Activated CD4-positive, alpha-beta T cell treated with anti-CD3 and anti-CD28 coated beads, Interleukin-2, amount 50 U/mL, for 4 hours (primary cell): ENCODE results near the gene KRTAP12-1.
A peak's percentile ranks its signal among the peaks of the same experiment; 100 is the strongest.

Experiments
- DNase-seq, 2 experiments: peaks; one replicate each; pipeline ENCODE4 v3.0.0-alpha.2; 2020

The KRTAP12-1 gene, protein sequence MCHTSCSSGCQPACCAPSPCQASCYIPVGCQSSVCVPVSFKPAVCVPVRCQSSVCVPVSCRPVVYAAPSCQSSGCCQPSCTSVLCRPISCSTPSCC

DNA sequence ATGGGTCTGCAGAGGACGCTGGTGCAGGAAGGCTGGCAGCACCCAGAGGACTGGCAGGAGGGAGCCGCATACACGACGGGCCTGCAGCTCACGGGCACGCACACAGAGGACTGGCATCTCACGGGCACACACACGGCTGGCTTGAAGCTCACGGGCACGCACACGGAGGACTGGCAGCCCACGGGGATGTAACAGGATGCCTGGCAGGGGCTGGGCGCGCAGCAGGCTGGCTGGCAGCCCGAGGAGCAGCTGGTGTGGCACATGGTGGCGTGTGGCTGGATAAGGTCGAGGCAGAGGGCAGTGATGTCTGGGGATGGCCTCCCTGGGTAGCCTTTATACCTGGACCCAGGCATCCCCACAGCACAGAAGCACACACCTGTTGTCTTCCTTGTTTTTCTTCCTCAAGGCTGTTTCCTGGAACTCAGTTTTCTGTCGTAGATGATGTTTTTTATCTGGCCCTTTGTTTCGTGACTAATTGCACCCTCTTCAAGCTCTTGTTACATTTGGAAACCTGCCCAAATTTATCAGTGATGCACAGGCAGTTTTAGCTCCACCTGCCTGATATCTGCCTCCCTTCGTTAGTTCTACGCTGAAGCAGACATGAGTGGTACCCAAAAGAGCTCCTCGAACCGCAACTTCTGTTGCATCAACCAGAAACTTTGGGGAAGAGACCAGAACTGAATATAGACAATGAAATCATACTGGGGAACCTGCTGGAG is at the start of gene KRTAP12-1:
TSS of gene KRTAP12-1 (minus strand) at position 303 of the 719 bp plus-strand sequence. CDS start at position 263, 40 bp downstream.
- no peak for DNase-seq

DNA sequence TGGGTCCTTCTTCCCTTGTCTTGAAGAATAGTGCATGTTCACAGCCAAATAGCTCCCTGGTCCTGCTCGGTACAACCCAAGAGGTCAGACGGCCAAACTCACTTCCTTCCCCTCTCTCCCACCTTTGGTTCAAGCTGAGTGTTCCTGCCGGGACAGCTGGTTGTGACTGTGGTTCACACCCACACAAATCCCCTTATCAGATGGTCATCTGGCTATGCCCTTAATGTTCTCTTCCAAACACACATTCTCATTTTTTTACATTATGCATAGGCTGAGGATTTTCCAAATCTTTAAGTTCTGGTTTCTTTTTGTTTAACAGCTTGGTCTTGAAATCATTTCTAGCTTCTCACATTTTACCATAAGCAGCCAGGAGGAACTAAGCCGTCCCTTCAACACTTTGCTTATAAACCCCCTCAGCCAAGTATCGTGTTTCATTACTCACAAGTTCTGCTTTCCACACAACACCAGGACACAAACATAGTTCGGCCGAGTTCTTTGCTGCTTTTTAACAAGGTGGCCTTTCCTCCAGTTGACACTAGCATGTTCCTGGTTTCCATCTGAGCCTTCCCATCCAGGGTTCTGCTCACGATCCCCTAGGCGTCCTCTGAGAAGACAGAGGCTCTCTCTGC is 49.1 kb upstream of the KRTAP12-1 start:
- DNase-seq, result no peak

DNA sequence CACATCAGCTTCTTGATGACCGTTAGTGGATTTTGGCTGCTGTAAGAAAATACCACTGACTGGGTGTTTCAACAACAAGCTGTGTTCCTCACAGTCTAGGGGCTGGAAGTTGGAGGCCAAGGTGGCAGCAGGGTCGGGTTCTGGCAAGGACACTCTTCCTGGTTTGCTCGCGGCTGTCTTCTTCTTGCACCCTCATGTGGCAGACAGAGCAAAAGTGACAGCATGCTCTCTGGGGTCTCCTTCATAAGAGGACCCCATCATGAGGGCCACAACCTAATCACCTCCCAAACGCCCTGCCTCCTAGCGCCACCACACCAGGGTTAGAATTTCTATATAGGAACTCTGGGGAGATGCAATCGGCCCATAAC is 48.0 kb upstream of the KRTAP12-1 start:
- DNase-seq, result no peak

DNA sequence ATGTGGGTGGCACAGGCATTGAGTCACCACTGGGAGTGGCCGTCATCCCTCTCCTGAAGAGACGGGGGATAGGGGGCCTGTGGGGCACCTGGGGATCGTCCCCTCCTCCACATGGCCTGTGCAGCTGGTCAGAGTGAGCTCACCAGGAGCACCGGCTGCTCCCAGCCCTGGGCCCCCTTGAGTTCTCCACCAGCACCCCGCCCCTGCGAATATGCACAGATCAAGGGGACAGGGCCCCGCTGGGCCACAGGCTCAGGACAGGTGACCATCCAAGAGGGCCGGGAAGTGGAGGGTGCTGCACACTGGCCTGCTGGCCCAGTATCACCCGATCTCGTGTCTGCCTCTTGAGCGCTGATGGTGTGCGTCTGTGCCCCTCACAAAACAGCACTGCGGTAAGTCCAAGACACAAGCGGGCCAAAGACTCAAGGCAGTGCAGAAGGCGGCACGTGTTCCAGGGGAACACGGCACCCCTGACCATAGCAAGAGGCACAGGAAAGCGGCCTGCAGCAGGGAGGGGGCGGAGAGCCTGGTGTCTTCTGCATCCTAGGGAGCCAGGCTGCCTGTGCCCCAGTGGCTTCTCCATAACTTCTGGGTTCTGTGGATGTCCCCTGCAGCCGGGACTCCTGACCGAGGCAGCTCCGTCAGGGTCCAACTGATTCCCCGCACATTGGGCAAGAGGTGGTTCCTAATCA is 47.5 kb upstream of the KRTAP12-1 start:
- no peak for DNase-seq

DNA sequence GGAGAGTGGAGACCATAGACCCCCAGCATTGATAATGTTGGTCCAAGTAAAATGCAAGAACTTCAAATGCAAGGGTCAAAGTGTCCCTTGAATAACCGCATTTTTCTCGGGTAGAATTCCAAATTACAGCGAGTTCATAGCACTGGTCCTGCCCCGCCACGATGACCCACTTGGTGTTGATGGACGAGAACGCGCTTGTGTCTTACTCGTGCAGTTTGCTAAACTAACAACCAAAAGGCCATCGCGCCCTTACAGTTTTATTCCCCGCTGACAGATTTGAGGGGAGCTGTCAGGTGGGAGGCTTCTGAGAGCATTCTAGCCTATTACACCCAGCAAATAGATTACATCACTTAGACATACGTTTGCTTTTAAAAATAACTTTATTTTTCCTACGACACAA is 46.8 kb upstream of the KRTAP12-1 start:
- no peak for DNase-seq

DNA sequence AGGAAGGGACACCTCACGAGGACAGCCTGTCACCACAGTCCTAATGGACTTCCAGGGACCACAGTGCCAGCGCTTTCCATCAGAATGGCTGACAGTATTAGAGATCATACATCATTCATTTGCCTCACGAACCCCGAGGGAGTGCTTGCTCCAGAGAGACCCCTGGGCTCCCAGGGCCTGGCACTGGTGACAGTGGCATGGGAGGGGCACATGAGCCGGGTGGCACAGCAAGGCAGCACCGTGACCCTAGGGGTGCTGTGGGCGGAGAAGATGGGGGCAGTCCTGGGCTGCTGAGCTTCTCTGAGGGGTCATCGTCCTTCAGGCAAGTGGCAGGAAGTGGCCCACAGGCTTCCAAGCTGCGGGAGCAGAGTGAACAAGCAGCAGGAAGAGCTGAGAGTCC is 45.8 kb upstream of the KRTAP12-1 start:
- DNase-seq, result no peak

DNA sequence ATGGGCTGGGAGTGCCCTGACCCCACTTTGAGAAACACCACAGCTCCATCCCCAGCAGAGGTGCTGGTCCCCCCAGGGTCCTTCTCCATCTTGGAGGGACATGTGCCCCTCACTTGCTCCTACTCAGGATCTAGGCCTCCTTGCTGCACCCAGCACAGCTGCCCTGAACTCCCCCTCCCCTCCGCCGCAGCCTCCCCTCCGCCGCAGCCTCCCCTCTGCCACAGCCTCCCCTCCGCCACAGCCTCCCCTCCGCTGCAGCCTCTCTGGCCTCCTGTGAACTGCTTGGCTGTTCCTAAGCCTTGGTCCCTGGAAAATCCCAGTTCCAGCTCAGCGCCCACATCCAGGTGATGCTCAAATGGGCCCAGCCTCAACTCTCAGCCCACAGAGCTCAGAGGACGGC is 45.4 kb upstream of the KRTAP12-1 start:
- DNase-seq, result no peak

DNA sequence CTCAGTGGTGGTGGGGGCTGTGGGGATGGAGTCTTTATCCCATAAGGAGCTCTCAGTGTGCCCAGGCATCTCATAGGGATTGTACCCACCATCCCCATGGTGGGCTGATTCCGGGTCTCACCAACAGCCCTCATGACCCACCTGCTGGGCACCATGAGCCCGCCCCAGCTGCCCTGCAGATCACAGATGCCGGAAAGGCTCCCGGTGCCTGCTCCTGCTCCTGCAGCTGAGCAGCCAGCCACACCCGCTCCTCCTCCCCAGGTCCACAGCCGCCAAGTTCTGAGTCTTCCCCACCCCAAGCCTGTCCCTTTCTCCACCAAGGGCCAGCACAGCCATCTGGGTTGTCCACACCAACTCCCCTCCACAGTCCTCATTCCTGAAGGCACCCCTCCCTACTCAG is 44.9 kb upstream of the KRTAP12-1 start:
- no peak for DNase-seq

DNA sequence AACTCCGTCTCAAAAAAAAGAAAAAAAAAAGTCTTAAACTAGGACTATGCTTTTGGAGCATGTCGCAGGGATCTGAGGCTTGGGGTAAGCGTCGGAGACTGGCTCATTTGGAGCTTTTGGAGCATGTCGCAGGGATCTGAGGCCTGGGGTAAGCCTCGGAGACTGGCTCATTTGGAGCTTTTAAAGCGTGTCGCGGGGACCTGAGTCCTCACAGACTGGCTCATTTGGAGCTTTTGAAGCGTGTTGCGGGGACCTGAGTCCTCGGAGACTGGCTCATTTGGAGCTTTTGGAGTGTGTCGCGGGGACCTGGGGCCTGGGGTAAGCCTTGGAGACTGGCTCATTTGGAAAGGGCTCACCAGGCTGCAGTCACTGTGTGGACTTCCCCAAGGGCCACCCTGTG is 43.0 kb upstream of the KRTAP12-1 start:
- DNase-seq, result no peak

DNA sequence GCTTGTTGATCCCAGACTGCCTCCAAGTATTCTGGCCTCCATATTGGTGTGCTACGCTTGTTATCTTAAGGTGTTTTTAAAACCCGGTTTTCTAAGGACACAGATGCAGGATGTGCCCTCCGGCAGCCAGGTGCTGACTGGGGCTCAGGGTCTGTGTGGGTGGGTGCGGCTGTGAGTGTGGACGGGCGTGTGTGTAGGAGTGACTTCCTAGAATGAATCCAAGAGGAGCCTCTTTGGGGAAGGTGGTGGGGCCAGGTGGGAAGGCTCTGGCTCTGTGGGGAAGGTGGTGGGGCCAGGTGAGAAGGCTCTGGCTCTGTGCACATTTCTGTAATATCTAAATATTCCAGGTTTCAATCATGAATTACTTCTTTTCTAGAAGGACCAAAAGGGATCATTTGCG is 42.2 kb upstream of the KRTAP12-1 start:
- no peak for DNase-seq

DNA sequence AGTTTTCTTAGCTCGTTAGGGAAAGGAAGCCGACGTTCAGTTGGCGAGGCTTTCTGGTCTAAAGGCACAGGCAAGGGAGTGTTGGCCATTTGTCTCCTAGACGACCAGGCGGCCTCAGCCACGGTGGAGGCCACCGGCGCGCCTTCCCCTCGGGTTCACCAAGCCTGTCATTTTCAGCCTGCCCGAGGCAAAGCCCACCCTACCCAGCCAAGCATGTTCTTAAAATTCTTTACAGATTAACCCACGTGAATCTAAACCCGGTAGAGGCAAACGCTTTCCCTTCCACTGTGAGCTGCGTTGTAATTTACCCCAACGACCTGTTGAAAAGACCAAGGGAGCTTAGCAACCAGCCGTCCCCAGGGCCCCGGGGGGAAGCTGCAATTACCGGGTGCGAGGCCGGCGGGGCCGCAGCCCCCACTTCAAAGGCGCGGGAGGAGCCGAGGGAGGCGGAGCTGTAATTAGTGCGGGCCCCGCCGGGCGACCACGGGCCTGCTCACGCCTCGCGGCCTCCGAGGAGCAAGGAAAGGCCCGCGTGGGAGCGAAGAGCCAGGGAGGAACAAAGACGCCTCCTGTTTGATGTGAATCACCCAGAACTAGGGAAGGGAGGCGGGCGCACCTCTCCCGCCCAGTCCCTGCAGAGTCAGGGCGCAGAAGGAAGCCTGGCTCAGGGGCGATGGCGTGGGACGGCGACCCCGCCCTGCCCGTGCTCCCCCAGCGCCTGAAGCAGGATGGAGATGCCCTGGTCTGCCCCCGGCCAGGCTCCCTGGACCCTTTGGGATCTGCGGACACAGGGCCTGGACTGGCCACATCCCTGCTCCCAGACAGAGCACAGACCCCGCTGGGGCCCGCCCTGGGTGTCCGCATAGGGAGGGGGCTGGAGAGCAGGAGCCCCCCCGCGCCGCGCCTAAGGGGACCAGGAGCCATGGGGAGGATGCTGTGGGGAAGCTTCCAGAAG is 41.5 kb upstream of the KRTAP12-1 start:
- peak in 1 of 2 experiments; percentile 2 for DNase-seq

DNA sequence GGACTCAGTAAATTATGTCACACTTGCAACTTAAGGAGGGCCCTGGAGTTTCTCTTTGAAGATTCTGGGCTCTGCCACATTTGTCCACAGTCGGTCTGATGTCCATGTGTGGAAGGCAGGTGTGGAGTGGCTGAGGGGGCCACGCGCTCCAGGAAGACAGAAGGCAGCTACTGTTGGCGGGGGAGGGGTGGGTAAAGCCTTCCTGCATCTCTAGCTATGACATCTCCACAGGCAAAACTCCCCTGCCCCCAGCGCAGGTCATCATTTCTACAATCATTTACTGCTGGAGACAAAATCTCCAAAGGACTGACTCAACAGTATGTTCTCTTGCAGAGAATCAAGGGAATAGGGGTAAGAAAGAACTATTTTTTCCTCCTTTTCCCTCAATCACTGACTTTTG is 40.8 kb upstream of the KRTAP12-1 start:
- no peak for DNase-seq

DNA sequence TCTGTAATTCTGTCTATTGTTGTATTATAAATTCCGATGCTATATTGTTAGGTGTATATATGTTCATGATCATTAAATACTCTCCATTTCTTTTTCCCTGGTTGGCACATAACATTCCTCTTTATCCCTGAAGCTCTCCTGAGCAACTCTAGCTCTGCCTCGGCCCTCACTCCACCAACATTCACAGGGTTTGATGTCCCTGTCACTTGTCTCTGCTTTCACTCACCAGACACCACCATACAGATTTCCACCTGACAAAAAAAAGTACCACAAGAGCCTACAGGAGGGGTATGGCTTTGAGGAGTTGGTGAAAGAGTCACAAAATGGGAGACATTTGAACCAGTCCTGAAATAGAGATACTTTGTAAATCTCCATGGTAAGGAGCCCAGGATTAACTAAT is 38.2 kb upstream of the KRTAP12-1 start:
- no peak for DNase-seq

DNA sequence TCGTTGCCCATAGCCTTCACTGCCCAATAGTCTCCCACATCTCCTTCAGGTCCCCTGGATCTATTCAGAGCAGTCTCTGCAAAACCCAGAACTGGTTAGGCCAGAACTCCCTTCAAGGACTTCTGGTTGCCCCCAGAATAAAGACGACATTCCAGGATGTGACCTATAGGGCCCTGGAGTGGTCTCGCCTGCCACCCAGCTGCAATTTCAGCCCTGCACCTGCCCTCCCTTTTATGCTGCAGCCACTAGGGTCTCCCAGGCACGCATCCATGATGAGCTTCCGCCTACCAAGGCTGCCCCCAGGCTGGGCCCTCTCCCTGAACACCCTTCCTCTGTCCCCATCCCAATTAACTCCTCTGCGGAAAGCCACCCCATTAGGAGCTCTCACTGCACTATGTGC is 36.6 kb upstream of the KRTAP12-1 start:
- no peak for DNase-seq

DNA sequence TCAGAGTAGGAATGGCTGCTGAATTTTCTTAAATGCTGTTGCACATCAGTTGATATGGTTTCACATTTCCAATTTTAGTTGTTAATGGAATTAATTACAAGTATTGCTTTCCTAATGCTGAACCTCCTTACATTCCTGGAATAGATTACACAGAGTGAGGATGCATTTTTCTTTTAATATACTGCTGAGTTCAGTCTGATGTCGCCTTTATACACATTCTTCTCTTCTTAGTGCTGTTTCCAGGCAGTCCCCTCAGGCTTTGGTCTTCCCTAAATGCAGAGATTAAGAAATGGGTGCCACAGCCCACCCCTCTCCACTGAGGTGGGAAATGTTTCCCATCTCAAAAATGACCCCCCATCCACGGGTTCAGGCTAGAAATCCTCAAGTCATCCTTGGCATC is 36.1 kb upstream of the KRTAP12-1 start:
- no peak for DNase-seq

DNA sequence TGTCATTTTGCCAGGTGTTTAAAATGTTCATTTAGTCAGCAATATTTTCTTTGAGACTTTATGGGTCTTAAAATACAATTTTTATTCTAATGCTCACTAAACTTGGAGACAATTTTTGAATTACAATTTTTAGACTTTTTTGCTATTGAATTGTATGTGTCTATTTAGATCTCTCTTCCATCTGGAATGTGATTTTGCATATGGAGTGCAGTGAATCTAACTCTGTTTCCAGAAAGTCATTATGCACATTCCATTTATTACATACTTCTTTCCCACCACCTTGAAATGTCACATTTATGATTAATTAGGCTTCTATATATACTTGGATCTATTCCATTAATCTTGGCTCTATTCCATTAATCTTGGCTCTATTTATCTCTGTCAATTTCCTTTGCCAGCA is 35.0 kb upstream of the KRTAP12-1 start:
- no peak for DNase-seq

DNA sequence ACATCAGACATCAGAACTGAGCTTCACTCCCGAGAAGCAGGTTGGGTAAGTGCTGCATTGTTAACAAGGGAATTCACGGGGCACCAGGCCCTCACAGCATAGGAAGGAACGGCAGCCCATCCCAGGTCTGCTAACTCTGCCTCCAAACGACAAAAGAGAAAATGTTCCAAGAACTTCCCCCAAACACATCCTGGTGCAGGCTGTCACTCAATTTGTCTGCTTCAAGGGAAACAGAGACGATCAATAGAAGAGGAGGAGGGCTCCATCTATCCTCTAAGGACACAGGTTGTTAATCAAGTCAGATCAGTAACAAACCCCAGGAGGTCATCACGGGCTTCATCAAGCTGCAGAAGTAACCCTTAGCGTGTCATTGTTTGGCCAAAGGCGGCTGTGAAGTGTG is 32.9 kb upstream of the KRTAP12-1 start:
- DNase-seq, result no peak

DNA sequence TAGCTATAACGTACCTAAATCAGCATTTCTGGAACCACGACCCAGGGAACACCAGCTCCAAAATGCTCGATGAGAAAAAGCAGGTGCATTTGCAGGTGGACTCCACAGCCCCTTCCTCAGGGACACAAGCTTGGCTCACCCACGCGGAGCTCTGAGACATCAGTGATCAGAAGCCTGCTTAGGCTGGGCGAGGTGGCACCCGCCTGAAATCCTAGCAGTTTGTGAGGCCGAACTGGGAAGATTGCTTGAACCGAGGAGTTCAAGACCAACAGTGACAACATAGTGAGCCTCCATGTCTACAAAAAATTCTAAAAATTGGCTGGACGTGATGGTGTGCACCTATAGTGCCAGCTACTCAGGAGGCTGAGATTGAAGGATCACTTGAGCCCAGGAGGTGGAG is 31.9 kb upstream of the KRTAP12-1 start:
- no peak for DNase-seq

DNA sequence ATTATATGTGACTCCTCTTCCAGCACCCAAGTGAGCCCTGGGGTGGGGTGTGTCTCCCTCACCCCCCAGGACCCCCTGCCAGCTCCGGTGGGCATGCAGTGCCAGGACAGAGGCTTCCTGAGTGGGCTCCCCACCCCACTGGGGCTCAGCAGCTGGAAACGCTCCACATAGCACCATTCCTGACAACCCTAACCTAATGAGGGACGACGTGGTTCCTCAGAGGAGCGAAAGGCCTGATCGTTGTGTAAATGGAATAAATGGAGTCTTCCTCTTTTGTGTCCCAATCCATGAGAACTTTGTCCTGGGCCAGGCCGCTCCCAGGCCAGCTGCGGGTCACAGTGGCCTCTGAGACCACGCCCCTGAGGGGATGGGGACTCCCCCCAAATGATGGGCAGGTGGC is 31.2 kb upstream of the KRTAP12-1 start:
- no peak for DNase-seq

DNA sequence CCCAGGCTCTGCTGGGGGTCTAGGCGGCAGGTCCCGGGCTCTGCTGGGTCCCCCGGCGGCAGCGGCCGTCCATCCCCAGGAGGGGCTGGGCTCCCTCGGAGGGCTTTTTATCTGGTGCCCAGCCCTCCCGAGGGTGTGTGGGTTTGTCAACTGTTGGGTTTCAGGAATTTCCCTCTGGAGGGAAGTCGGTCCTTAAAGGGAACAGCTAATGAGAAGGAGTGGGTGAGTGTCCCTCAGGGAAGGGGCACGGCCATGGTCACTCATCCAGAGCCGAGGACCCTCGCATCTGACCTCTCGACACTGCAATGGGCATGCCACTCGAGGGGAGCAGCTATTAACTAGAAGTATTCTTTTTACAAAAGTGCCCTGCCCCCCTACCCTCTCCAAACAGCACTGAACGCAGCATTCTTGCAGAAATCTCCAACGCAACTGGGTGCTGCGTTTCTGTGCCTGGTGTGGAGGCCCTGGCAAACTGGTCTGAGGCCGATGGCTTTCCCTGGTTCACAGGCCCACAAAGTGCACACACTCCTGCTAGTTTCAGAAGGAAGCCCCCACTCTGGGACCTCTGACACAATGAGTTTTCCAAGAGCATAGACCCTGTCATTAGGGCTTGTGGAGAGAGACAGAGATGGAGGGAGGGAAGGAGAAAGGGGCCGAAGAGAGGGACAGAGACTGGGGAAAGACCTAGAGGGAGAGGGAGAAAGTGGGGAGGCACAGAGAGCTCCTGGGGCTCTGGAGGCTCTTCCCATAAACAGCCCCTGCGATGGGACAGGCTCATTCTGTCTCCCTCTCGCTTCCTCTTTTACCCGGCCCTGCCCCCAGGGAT is 30.5 kb upstream of the KRTAP12-1 start:
- DNase-seq, result no peak

DNA sequence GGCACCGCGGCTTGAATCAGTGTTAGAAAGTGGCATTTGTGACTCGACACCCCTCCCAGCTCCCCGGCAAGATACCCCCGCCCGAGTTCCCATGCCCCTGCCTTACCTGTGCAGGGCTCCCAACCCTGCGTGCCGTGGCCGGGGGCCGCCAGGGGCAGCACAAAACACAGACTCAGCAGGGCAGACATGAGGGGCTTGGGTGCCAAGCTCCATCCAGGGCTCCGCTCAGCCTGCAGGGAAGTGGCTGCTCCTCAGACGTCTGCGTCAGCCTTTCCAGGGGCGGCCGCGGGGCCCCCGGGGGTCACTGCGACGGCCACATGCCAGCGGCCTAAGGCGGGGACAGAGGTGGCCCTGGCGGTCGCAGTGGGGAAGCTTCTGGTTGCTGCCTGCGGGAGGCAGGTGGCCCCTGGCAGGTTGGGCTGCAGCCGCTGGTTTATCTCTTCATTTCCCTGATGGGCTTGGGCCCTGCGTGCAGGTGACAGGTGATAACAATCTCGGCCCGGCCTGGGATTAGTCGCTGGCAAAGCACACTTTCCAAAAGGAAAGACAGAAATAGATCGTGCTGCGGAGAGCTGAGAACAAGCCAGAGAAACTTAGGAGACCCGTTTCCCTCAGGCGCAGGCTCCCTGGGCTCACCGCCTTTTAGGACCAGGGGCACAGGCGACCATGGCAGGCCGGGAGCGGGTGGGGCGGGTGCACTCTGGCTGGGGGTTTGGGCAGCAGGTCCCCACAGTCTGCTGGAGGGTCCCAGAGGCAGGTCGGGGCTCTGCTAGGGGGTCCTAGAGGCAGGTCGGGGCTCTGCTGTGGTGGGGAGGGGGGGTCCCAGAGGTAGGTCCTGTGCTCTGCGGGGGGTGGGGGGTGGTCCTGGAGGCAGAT is 29.6 kb upstream of the KRTAP12-1 start, which contains the start of gene TSPEAR:
TSS of gene TSPEAR (minus strand) at position 246 of the 876 bp plus-strand sequence. CDS start at position 188, 58 bp downstream.
- DNase-seq, result no peak
